ENCODE measurements around the gene PRR4.

PRR4 gene, protein sequence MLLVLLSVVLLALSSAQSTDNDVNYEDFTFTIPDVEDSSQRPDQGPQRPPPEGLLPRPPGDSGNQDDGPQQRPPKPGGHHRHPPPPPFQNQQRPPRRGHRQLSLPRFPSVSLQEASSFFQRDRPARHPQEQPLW

DNA sequence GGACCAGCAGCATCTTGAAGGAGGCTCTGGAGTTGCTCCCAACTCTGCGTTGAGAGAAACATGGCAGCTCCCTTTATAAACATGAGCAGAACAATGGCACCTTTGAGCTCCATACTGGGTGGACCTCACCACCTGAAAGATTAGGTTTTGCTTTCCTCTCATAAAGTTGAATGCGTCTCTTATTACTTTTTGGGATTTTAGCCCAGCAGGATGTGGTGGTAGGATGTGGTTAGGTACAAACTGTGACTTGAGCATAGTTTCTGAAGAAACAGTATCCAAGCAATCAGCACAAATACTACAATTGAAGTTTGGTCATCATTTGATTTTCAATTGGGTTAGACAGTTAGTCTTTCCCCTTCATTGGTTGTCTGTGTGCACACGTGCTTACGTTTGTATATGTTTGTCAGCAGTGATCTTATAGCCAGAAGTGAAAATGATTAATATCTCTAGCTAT lies at the start of gene PRR4:
TSS of gene PRR4 (minus strand) at position 51 of the 454 bp plus-strand sequence. CDS start at position 13, 38 bp downstream.
- no peak for DNase-seq

DNA sequence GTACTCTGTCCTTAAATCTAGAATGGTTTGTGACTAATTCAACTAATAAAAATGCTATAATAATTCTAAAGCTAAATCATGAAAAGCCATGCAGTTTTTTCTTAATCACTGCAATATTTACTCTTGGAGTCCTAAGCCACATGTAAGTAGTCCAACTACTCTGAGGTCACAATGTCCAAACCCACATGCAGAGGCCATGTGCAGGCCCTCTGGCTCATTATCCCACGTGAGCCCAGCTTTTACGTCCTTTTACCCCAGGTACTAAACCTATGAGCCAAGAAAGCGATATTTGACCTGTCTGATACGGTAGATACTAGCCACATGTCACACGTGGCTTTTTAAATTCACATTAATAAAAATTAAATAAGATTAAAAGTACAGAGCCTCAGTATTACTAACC lies 47.6 kb upstream of the PRR4 start:
- DNase-seq, result no peak

DNA sequence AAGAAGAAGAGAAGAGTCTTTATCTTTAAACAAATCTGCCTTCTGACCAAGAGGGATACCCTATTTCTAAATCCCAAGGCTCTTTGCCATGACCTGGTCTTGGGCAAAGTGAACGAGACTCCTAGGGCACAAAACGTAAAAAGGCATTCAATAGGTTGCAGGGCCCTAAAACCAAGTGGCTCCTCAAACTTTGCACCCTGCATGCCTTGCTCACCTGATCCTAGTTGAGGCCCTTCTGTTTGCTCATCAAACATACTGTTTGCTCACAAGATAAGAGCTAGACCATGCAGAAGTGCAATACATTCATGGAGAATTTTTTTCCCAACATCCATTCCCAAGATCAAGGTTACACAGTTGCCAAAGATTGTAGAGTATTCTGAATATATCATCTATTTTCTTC lies 42.7 kb upstream of the PRR4 start:
- no peak for DNase-seq

DNA sequence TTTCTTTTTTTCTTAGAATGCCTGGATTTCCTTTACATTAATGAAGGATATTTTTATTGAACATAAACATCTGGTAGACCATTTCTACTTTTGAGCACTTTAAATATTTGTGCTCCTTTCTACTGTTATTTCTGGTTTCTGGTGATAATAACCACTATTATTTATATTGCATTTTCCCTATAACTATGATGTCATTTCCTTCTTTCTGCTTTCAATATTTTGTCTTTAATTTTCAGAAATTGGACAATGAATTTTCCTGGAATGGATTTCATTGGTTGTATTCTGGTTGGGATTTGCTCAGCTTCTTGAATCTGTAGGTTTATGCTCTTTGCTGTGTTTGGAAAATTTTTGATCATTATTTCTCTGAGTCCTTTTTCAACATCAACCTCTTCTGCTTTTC lies 40.0 kb upstream of the PRR4 start:
- DNase-seq, result no peak

DNA sequence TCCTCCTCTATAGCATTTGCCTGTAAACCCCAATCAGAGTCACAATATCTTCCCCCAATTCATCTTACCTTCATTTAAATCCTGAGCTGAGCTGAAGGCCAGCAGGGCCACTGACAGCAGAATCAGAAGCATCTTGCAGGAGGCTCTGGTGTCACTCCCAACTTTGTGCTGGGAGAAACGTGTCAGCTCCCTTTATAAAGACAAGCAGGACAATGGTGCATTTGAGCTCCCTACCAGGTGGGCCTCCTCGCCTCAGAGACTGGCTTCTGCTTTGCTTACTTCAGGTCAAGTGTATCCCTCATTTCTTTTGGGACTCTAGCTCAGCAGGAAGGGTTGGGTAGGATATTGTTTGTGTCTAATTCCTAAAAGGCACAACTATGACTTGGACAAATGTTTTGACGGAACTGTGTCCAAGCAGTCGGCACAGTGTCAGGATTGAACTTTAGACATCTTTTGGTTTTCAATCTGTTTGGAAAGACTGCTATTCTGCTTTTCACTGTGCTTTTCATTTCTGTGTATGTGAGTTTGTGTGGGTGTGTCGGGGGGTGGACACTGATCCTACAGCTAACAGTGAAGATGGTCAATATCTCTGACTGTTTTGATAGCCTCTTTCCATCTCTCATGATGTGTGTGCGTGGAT lies 34.9 kb upstream of the PRR4 start, which contains the start of gene PRH1:
TSS of gene PRH1 (minus strand) at position 170 of the 640 bp plus-strand sequence. CDS start at position 132, 38 bp downstream.
- no peak for DNase-seq

DNA sequence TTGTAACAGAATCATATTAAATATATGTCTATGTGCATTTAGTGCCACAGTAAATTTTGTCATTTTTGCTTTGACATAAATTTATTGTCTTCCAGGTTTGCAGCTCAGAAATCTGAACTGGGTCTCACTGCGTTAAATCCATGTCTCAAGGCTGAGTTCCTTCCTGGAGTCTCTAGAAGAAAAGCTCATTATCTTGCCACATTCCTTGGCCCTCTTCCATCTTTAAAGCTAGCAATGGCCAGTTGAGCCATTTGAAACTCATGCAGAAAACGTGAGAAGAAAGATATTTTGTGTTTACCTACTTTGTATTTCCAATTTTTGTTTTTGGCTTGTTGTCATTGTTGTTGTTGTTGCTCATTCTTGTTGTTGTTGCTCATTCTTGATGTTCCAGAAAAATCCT lies 24.1 kb upstream of the PRR4 start:
- DNase-seq, result no peak

DNA sequence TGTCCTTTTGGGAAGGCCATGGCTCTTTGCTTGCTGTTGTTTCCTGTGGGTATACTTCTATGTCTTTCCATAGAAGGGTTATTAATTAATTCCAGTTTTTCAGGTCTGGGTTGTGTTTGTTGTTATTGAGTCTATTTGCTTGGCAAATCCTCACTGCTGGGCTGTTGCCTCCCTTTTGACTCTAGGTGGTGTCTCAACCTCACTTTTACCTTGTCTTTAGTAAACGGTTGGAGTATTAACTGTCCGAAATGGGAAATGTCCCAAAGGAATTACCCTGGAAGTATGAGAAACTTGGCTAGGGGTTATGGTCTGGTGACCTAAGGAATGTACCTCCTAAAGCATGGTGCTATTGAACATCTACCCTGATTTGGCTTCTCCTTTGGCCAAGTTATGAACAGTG lies 18.1 kb upstream of the PRR4 start:
- DNase-seq, result no peak

DNA sequence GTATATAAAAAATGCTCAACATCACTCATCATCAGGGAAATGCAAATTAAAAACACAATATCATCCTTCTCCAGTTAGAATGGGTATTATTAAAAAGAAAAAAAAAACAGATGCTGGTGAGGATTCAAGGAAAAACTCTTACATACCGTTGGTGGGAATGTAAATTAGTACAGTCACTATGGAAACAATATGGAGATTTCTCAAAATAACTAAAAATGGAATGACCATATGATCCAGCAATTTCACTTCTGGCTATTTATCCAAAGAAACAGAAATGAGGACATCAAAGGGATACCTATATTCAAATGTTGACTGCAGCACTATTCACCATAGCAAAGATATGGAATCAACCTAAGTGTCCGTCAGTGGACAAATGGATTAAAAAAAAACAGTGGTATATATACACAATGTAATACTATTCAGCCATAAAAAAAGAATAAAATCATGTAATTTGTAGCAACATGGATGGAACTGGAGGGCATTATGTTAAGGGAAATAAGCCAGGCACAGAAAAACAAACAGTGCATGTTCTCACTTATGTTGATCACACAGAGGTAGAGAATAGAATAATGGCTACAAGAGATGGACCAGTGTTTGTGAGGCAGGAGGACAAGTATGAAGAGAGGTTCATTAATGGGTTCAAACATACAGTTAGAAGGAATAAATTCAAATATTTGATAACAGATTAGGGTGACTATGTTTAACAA lies 14.4 kb upstream of the PRR4 start:
- no peak for DNase-seq

DNA sequence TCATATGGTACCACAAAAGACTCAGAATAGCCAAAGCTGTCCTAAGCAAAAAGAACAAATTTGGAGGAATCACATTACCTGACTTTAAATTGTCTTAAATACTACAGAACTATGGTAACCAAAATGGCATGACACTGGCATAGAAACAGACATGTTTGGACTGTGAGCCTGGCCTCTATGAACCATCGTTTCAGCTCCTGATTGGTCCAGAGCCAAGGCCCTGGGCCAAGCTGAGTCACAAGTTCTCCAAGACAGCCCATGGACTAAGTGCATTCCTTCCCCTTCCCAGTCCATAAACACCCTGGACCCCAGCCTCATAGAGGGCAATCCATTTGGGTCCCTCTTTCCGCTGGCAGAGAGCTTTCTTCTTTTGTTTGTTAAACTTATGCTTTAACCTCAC lies 12.1 kb upstream of the PRR4 start:
- DNase-seq, result no peak

DNA sequence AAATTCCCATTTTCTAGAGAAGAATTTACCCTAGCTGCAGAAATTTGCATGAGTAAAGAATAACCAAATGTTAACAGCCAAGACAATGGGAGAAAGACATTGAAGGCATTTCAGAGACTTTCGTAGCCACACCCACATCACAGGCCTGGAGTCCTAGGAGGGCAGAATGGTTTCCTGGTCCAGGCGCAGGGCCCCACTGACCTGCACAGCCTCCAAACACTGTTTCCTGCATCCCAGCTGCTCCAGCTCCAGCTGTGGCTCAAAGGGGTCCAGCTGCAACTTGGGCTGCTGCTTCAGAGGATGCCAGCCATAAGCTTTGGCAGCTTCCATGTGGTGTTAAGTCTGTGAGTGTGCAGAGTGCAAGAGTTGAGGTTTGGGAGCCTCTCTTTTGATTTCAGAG lies 6.5 kb upstream of the PRR4 start:
- no peak for DNase-seq

DNA sequence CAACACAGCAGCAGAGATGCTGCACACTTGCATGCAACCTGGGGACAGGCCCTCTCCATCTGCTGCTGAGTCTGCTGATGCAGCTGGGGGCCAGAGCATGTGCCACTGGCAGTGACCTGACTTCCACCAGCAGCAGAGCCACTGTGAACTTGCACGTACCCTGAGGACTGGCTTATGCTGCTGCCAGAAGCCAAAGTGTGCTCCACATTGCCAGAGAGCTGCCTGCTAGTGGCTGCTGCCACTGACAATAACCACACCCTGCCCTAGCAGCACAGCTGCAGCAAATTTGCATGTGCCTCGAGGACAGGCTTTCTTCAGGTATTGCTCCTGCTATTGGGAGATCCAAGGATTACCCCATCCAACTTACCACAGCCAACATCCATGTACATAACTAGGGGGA lies 4.5 kb upstream of the PRR4 start:
- no peak for DNase-seq

DNA sequence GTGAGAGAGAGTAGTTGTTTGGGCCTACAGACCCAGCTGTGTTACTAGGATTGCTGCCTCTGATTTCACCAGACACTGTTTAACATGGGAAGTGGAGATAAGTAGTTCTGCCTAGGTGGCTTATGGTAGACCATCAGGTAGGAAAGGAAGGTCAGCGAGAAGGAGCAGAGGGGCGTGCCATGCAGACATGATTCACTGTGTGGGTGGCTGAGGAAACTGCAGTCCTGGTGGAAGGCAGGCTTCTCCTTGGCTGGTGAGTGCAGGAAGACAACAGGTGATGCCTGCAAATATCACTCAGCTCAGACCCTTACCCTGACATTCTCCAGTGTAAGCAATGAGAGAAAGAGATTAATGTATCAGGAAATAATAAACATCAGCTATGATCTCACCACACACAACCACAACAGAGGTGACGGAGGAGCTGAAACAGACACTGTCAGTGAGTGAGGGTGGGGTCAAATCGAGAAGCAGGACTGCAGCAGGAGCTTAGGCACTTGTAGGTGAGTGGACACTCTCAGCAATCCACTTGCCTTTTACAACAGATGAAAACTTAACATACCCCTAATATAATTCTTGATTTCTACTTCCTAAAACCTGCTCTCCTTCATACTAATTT lies 2.1 kb upstream of the PRR4 start:
- no peak for DNase-seq

DNA sequence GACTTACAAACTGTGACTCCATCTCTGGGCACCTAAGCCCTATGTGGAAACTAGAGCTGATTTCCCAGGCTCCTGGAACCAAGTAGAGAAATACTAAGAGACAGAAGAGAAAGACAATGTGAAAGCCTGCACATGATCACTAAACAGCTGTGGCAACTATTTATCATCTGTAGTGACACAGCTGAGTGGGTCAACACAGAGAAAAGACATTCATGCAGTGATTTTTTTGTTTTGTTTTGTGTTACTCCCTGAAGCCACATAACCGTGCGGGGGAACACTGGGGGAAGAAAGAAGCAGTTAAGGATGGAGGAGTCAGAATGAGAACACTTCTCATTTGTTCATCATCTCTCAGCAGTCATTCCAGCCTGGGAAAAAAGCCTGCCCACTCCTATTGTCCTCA lies 1.5 kb downstream of the PRR4 start:
- no peak for DNase-seq

DNA sequence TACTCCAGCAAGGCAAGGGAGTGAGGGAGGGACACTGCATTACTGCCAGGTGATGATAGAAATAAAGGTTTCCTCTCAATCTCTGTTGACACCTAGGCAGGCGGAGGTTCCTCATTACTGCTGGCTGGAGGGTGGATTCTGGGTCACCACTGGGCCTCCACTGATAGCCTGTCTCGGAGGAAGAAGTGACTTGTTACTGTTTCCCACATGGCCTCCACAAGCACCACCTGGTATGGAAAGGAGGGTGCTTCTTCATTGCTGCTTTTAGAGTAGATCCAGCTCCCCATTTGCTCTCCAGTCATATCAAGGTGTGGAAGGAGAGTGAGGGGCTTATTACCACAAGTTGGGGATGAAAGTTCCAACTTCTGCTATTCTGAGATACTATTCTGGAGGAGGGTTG lies 6.4 kb downstream of the PRR4 start:
- no peak for DNase-seq

DNA sequence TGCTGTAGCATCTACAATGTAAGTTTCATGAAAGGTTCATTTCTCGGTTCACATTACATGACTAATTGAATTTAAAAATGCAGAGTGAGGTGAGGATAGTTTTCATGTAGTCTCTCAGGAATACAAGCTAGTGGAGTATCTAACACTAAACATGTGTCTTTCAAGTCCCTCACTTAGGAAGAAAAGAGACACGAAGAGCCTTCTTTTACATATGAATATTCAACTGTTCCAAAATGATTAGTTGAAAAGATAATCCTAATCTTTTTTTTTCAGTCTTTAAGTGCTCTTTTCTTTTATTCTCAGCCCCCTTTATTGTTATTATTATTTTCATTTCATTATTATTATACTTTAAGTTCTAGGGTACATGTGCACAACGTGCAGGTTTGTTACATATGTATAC lies 10.8 kb downstream of the PRR4 start:
- no peak for DNase-seq

DNA sequence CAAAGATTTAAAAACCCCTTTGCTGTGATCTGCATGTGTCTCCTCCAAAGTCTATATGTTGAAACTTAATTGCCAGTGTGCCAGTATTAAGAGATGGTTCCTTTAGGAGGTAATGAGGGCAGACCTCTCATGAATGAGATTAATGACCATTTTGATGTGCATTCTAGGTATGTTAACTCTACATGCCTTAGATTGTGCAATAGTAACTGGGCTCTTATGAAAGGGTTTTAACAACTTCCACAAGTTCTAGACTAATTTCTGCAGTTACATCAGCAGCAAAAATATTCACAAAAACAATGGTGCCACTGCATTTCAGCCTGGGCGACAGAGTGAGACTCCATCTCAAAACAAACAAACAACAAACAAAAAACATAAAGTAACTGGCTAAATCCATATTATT lies 19.3 kb downstream of the PRR4 start:
- DNase-seq, result no peak

DNA sequence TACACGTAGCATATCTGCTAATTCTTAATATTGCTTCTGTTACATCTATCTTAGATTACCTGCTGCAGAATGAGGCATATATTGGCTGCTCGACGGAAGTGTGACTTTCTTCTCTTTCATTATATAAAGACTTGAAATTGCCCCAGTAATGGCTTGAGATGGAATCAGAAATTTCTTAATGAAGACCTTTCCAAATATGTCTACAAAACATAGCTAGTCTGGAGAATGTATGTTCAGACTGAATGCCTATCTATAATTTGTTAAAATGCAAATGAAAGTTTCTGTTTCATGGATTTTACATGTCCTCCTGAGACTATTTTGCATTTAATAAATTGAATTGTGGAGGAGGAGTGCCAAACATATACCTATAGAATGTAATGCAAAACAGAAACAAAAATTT lies 23.0 kb downstream of the PRR4 start, which contains the start of gene TAS2R10:
TSS of gene TAS2R10 (minus strand) at position 101 of the 400 bp plus-strand sequence. CDS start at position 12, 89 bp downstream.
- no peak for DNase-seq

DNA sequence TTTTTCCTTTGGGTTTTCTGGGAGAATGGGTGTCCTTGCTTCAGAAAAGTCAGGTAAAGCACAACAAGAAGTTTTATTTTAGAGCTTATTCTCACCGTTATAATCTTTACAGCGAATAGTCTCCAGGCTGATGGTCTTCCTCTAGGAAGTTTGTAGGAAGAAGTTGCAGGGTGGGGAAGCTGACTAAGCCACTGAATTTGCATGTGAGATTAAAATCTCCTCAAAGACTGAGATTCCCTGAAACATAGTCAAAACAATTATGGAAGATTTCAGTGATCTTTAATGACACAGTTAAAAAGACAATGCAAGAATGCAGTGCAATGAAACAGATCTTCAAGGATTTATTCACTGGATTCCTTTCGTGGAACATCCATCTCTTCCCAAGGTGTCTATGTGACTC lies 24.3 kb downstream of the PRR4 start:
- DNase-seq, result no peak

DNA sequence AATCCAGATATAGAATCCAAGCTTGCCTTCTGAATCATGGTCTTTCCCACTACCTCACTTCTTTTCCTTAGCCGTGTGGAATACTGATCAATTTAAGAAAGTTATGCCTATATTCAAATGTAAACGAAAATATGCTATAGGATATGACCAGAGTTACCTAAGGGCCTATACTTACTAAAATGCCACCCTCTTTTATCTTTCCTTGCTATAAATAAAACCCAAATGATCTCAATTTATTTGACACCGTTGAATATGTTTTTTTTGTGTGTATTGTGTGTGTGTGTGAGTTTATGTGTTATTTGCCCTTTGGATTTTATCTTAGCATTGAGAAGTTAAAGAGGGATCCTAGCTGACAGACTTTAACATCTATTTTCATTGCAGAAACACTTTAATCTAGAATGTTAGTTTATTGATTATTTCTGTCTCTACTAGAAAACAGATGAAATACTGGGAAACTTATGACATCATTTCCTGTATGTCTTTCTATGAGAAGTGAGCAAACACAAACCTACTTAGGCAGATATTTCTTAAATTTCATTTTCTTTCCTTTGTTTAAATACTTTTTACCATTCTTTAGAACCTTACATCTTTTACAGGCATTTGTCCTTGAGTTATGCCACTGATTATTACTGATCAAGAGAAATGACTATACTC lies 37.3 kb downstream of the PRR4 start:
- DNase-seq, result no peak

DNA sequence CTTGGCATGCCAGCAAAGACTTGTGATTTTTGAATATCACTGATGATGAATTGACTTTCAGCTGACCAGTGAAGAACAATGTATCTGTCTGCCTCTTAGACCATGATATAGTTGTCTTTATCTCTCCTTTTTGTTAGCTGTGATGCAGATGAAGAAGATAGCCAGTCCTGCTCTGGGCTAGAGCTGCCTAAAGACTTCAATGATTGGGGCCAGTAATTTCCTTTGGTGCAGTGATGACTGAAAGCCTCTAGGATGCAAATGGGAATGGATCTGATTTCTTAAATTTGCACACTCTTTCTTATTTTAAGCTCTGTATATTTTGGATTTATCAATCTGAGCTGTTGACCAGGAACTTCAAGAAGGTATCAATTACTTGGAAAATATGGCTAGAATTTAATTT lies 39.2 kb downstream of the PRR4 start, which contains the start of gene TAS2R9:
TSS of gene TAS2R9 (minus strand) at position 101 of the 400 bp plus-strand sequence. CDS start at position 8, 93 bp downstream.
- no peak for DNase-seq

DNA sequence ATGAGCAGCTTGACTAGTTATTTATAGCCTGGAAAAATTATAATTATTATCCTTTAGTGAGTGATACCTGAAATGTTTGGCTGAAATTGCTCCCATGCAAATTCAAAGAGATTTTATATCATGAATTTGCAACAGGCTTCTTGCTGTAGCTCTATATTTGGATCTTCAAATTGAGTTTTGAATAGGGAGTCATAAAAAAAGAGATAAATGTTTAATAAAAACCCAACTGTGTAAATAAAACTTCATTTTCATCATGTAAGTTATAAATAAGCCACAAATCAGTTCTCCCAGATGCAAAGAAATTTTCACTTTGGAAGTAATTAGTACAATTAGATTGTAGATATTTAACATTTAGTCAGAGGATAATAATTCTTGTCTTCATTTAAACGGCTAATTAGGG lies 42.1 kb downstream of the PRR4 start, which contains the start of gene TAS2R8:
TSS of gene TAS2R8 (minus strand) at position 101 of the 400 bp plus-strand sequence. CDS start 306 bp downstream, outside the sequence.
- DNase-seq, result no peak

DNA sequence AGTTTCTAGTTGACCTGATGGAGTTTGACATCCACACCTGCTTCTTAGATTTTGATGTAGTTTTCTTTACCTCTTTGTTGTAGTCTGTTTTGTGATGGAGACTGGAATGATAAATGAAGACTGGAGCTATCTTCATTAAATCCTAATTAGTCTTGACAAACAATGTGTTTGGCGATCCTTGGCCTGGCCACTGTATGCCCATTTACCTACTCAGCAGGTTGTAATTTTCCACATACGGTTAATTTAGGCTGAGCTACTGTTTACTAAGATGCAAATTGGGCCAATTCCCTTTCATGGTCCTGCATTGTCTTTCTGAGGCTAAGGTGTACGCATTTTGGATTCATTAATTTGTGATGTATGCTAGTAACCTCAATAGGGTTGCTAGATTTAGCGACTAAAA lies 46.7 kb downstream of the PRR4 start, which contains the start of gene TAS2R7:
TSS of gene TAS2R7 (minus strand) at position 41 of the 400 bp plus-strand sequence. CDS start 57 bp downstream, outside the sequence.
- DNase-seq, result no peak

DNA sequence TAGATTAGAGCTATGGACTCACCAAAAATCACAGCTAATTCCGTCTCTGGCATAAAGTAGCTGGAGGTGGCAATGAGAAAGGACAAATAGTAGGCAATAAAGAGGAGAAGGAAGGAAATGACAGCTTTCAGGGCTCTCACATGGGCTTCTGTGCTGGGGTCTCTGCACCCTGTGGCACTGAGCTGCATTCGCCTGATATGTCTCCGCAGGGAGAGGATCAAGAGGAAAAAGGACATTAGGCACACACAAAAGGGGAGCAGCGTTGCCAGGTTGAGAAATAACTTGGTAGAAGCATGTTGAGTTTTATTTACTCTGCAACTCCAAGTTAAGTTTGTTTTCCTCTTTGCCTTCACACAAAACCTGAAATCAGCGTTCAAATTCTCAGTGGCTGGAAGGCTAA lies 47.5 kb downstream of the PRR4 start:
- no peak for DNase-seq

Data from GF-D8 (cell line).